GM23338 (cell line): Measurements from ENCODE around the gene CIAO3. TPM values are rescaled to one million over a fixed set of nuclear protein-coding genes. Genes with fewer than 3 reads are reported as not detected.

Source experiments
- ATAC-seq: fragments of 200-7000 bp; cut with Tn5 transposase; 3 replicates; pipeline ENCODE4 v1.9.1; 2020
- DNase-seq: peaks from one replicate; pipeline ENCODE4 v3.0.0-alpha.2; 2015; ENCODE audit warnings: low spot score
- H2AFZ ChIP-seq: fragments of 200-600 bp; sonication (generic); 2 replicates; pipeline ENCODE4 v1.8.0; 2016; ENCODE audit warnings: antibody characterized with exemption, mild to moderate bottlenecking, moderate library complexity
- H3F3A ChIP-seq: fragments of 200-600 bp; sonication (generic); replicated peaks from 2 replicates; pipeline ENCODE4 v1.8.0; 2017; ENCODE audit warnings: antibody characterized with exemption, mixed run types, low read depth
- H3K27ac ChIP-seq: fragments of 200-600 bp; sonication (generic); 2 replicates; pipeline ENCODE4 v1.6.1; 2016; ENCODE audit warnings: low read depth
- H3K27me3 ChIP-seq: fragments of 200-600 bp; sonication (generic); 2 replicates; pipeline ENCODE4 v1.8.0; 2016; ENCODE audit warnings: mild to moderate bottlenecking, mixed run types, moderate library complexity; ENCODE audit not compliant: insufficient read depth
- H3K36me3 ChIP-seq: fragments of 200-600 bp; sonication (generic); 2 replicates; pipeline ENCODE4 v1.8.0; 2016; ENCODE audit warnings: mild to moderate bottlenecking; ENCODE audit not compliant: insufficient read depth
- H3K4me1 ChIP-seq: fragments of 200-600 bp; sonication (generic); 2 replicates; pipeline ENCODE4 v1.8.0; 2016; ENCODE audit warnings: mild to moderate bottlenecking, moderate library complexity; ENCODE audit not compliant: insufficient read depth
- H3K4me2 ChIP-seq: fragments of 200-600 bp; sonication (generic); 2 replicates; pipeline ENCODE4 v1.7.1; 2017; ENCODE audit warnings: mixed run types
- H3K4me3 ChIP-seq: fragments of 200-600 bp; sonication (generic); 2 replicates; pipeline ENCODE4 v1.6.1; 2016; ENCODE audit warnings: mixed run types
- H3K79me2 ChIP-seq: fragments of 200-600 bp; sonication (generic); replicated peaks from 2 replicates; pipeline ENCODE4 v1.8.0; 2017; ENCODE audit warnings: mild to moderate bottlenecking; ENCODE audit not compliant: insufficient read depth
- H3K9me2 ChIP-seq: fragments of 200-600 bp; sonication (generic); 2 replicates; pipeline ENCODE4 v1.8.0; 2017; ENCODE audit not compliant: insufficient read depth
- H4K20me1 ChIP-seq: fragments of 200-600 bp; sonication (generic); replicated peaks from 2 replicates; pipeline ENCODE4 v1.8.0; 2017; ENCODE audit warnings: mild to moderate bottlenecking; ENCODE audit not compliant: insufficient read depth
- H3K27ac Mint-ChIP-seq: 2 replicates; pipeline ENCODE4 v1.8.0; 2020; ENCODE audit warnings: inconsistent platforms, mild to moderate bottlenecking, moderate library complexity, mixed read lengths
- H3K27me3 Mint-ChIP-seq: 3 replicates; pipeline ENCODE4 v1.8.0; 2022; ENCODE audit warnings: low read depth, mild to moderate bottlenecking, moderate library complexity, mixed read lengths, inconsistent platforms; ENCODE audit not compliant: insufficient read depth, poor library complexity
- H3K36me3 Mint-ChIP-seq: 3 replicates; pipeline ENCODE4 v1.8.0; 2021; ENCODE audit warnings: low read depth, mild to moderate bottlenecking, inconsistent platforms, moderate library complexity, mixed read lengths
- H3K4me1 Mint-ChIP-seq: 3 replicates; pipeline ENCODE4 v1.8.0; 2020; ENCODE audit warnings: mild to moderate bottlenecking, inconsistent platforms, mixed read lengths
- H3K4me3 Mint-ChIP-seq: 3 replicates; pipeline ENCODE4 v1.8.0; 2021; ENCODE audit warnings: moderate library complexity, mild to moderate bottlenecking, inconsistent platforms, mixed read lengths
- H3K9me3 Mint-ChIP-seq: 3 replicates; pipeline ENCODE4 v1.8.0; 2020; ENCODE audit warnings: moderate library complexity, mild to moderate bottlenecking, inconsistent platforms, mixed read lengths
- ETS1 ChIP-seq: IDR thresholded peaks from 2 replicates; pipeline ENCODE4 v1.6.1; 2016; ENCODE audit warnings: antibody characterized with exemption
- EZH2 ChIP-seq: fragments of 200-600 bp; sonication (generic); IDR thresholded peaks from one replicate; pipeline ENCODE4 v1.8.0; 2017; ENCODE audit warnings: antibody characterized with exemption, mild to moderate bottlenecking, low read depth; ENCODE audit not compliant: unreplicated experiment
- JUNB ChIP-seq: IDR thresholded peaks from one replicate; pipeline ENCODE4 v1.6.1; 2016; ENCODE audit warnings: antibody characterized with exemption; ENCODE audit not compliant: unreplicated experiment
- POLR2AphosphoS5 ChIP-seq: IDR thresholded peaks from 2 replicates; pipeline ENCODE4 v1.6.1; 2016; ENCODE audit warnings: antibody characterized with exemption, low read depth
- ZNF462 ChIP-seq: fragments of 250-450 bp; sonication (Bioruptor Pico); IDR thresholded peaks from 2 replicates; pipeline ENCODE4 v1.5.0; 2020; ENCODE audit warnings: mild to moderate bottlenecking, moderate library complexity
- polyA plus RNA-seq: library from polyadenylated mRNA; unstranded; fragments of >200 nt; fragmentation: Nextera tagmentation; extraction: Ambion mirVana; gene quantifications from 2 replicates; pipeline ENCODE4 v1.2.1, GENCODE V29; 2016
- total RNA-seq: library from RNA; depleted of rRNA; stranded (reverse); fragments of >200 nt; shearing (Covaris generic); gene quantifications from 2 replicates; pipeline ENCODE4 v1.2.3, GENCODE V29; 2014

Gene CIAO3
- total and polyA plus RNA-seq, 2 experiments from 2014 or later = 13.0 to 42.3 TPM

- TF ChIP-seq ZNF462 (CRISPR knock-in tag) = no peak
- TF ChIP-seq ETS1 = no peak
- TF ChIP-seq JUNB = no peak
- TF ChIP-seq POLR2AphosphoS5 = no peak; the same call in 1 of the 2 replicates
Measured at GRCh38 chr16:693766-694165, 47.0 kb downstream of the CIAO3 start (continued).

DNA sequence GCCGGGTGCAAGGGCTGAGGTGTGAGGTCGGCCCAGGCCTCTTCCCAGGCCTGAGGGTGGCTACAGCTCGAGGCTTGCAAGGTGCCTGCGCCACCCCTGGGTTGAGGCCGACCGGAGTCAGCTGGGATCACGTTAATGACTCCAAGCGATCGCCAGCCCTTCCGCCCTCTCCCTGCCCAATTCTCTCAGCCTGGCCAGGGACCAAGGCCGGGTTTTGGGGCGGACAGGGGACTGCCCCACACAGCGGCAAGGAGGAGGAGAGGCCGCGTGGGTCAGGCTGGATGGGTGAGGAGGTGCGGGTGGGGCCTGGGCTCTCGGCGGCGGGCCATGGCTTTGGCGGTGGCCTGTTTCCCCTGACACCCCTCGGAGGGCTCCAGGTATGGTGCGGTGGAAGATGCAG, 47.4 kb downstream of the CIAO3 start:
- peak; percentile 43 for TF ChIP-seq EZH2
- no peak for TF ChIP-seq JUNB
- no peak for DNase-seq
- Histone ChIP-seq H3F3A (0 out of 2 replicates have a peak, but pooled peaks cover 3% of the 10 kb centered on the region), H2AFZ (no peak overlapping the region), H3K27ac (no peak overlapping the region), H3K4me2 (peak overlapping the region; percentile 85), H3K4me3 (peak overlapping the region; percentile 68), H4K20me1 (no peaks in the 10 kb centered on the region; the same call in 1 of the 2 replicates), H3K36me3 (no peaks in the 10 kb centered on the region), H3K27me3 (peaks cover 64% of the 10 kb centered on the region), H3K4me1 (no peaks in the 10 kb centered on the region; the same call in 1 of the 2 replicates), H3K9me2 (no peaks in the 10 kb centered on the region), H3K79me2 (no peaks in the 10 kb centered on the region; the same call in 1 of the 2 replicates)
- ATAC-seq = peak; percentile 2; the same call in 2 of the 3 replicates
- H3K27me3 Mint-ChIP-seq = peaks cover 47% of the 10 kb centered on the region
- H3K36me3 Mint-ChIP-seq = no peaks in the 10 kb centered on the region
- H3K4me3 Mint-ChIP-seq = peak overlapping the region; percentile 62; the same call in 2 of the 3 replicates
- H3K4me1 Mint-ChIP-seq = peaks cover 3% of the 10 kb centered on the region; the same call in 2 of the 3 replicates
- no peaks in the 10 kb centered on the region; the same call in 1 of the 3 replicates for H3K9me3 Mint-ChIP-seq
- H3K27ac Mint-ChIP-seq = no peak overlapping the region
